HEK293T (cell line): ENCODE results near the gene C19orf47.

Experiments
- CTCF ChIA-PET: fragments of 350-600 bp; formaldehyde crosslinking; extraction: SDS; loops from one replicate; lab custom pipeline; 2021; ENCODE audit warnings: antibody characterized with exemption, inconsistent platforms; lab: Yijun Ruan, JAX
- POLR2A ChIA-PET: fragments of 350-600 bp; formaldehyde crosslinking; extraction: SDS; loops from one replicate; lab custom pipeline; 2020; ENCODE audit warnings: antibody characterized with exemption, inconsistent platforms; lab: Yijun Ruan, JAX
- DNase-seq: peaks from one replicate; pipeline ENCODE4 v3.0.0; 2012; ENCODE audit warnings: mixed read lengths; ENCODE audit errors: extremely low spot score
- ARNT ChIP-seq: fragments of 450-650 bp; IDR thresholded peaks from 2 replicates; pipeline ENCODE4 v1.6.1; 2017; ENCODE audit warnings: mild to moderate bottlenecking
- BHLHE40 ChIP-seq: fragments of 450-650 bp; IDR thresholded peaks from 2 replicates; pipeline ENCODE4 v1.6.1; 2016; ENCODE audit warnings: mild to moderate bottlenecking, moderate library complexity, borderline replicate concordance
- CTBP1 ChIP-seq: fragments of 450-650 bp; IDR thresholded peaks from 2 replicates; pipeline ENCODE4 v1.6.1; 2016; ENCODE audit warnings: borderline replicate concordance
- ELF4 ChIP-seq: fragments of 450-650 bp; IDR thresholded peaks from 2 replicates; pipeline ENCODE4 v1.6.1; 2017; ENCODE audit warnings: antibody characterized with exemption
- FOXA1 ChIP-seq: fragments of 450-650 bp; IDR thresholded peaks from 2 replicates; pipeline ENCODE4 v1.6.1; 2016; ENCODE audit warnings: mild to moderate bottlenecking
- FOXK2 ChIP-seq: fragments of 450-650 bp; IDR thresholded peaks from 2 replicates; pipeline ENCODE4 v1.6.1; 2016; ENCODE audit warnings: mild to moderate bottlenecking
- FOXM1 ChIP-seq: fragments of 450-650 bp; IDR thresholded peaks from 2 replicates; pipeline ENCODE4 v1.6.1; 2017; ENCODE audit warnings: mild to moderate bottlenecking, borderline replicate concordance
- HDGF ChIP-seq: fragments of 450-650 bp; IDR thresholded peaks from 2 replicates; pipeline ENCODE4 v1.6.1; 2017; ENCODE audit warnings: antibody characterized with exemption, borderline replicate concordance
- L3MBTL2 ChIP-seq: fragments of 450-650 bp; conservative IDR thresholded peaks from 2 replicates; pipeline ENCODE4 v1.6.1; 2016; ENCODE audit warnings: mild to moderate bottlenecking
- LEF1 ChIP-seq: fragments of 450-650 bp; IDR thresholded peaks from 2 replicates; pipeline ENCODE4 v1.6.1; 2017; ENCODE audit warnings: mild to moderate bottlenecking, borderline replicate concordance
- NFRKB ChIP-seq: fragments of 450-650 bp; IDR thresholded peaks from 2 replicates; pipeline ENCODE4 v1.6.1; 2016; ENCODE audit warnings: mild to moderate bottlenecking, moderate library complexity
- PKNOX1 ChIP-seq: fragments of 450-650 bp; IDR thresholded peaks from 2 replicates; pipeline ENCODE4 v1.6.1; 2016
- SP1 ChIP-seq: fragments of 450-650 bp; IDR thresholded peaks from 2 replicates; pipeline ENCODE4 v1.6.1; 2017
- SUZ12 ChIP-seq: fragments of 450-650 bp; IDR thresholded peaks from 2 replicates; pipeline ENCODE4 v1.6.1; 2016; ENCODE audit warnings: mild to moderate bottlenecking
- TARDBP ChIP-seq: fragments of 450-650 bp; IDR thresholded peaks from 2 replicates; pipeline ENCODE4 v1.6.1; 2016
- ZNF384 ChIP-seq: fragments of 450-650 bp; IDR thresholded peaks from 2 replicates; pipeline ENCODE4 v1.6.1; 2016

C19orf47 gene

DNA sequence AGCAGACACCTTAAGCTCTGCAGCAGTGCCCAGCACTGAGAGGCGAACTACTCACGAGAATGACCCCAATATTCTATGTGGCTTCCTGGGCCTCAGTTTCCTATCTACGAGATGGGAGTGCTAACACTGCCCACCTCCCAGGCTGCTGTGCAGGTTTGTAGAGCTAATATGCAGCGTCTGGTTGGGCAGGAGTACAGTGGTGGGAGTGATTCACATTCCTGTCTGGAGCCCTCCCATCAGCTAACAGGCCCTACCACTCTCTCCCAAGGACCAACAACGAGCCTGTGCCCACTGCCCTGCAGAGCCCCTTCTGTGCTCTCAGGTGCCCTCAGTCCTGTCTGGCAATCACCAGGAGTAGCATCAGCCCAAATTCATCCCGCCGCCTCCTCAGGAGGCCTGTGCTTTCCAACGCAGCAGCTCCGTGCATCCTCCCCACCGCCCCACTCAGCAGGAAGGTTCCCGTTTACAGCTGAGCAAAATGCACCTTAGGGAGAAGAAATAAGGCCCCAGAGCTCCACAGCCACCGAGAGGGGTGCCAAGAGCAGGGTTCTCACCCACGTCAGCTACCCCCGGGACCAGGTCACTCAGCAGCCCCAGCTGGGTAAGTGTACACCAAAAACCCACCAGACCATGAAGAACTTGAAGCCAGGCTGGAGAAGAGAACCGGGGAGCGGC lies 69.7 kb downstream of the C19orf47 start:
- POLR2A ChIA-PET: no interaction called here
- no peak for DNase-seq
- TF ChIP-seq SUZ12: no peak
- CTCF ChIA-PET: interaction anchor here (0.7 kb wide), 1 partner anchor 27 kb away, joined by 3 read pairs; no protein-coding TSS in a partner anchor

GRCh38 chr19:40277356-40278059 lies 70.7 kb downstream of the C19orf47 start:
- ChIA-PET CTCF (no interaction called here), POLR2A (no interaction called here)
- TF ChIP-seq PKNOX1: no peak
- no peak for TF ChIP-seq BHLHE40
- no peak for TF ChIP-seq ELF4
- no peak for TF ChIP-seq FOXK2
- no peak for TF ChIP-seq CTBP1
- TF ChIP-seq HDGF: no peak
- TF ChIP-seq LEF1: no peak
- no peak for TF ChIP-seq ARNT
- TF ChIP-seq ZNF384: no peak
- DNase-seq: no peak

- ChIA-PET POLR2A (no interaction called here), CTCF (no interaction called here)
- TF ChIP-seq CTBP1 (no peak), NFRKB (no peak), PKNOX1 (no peak)
- DNase-seq: no peak
Measured at GRCh38 chr19:40274585-40275544, 73.3 kb downstream of the C19orf47 start.

GRCh38 chr19:40273469-40274360 lies 74.5 kb downstream of the C19orf47 start:
- ChIA-PET CTCF (no interaction called here), POLR2A (no interaction called here)
- no peak for DNase-seq
- TF ChIP-seq SUZ12 (no peak), HDGF (no peak), NFRKB (no peak), CTBP1 (no peak), PKNOX1 (no peak), ELF4 (no peak), BHLHE40 (no peak), FOXM1 (no peak), LEF1 (no peak), ZNF384 (no peak), SP1 (no peak), FOXK2 (no peak), FOXA1 (no peak), L3MBTL2 (no peak), TARDBP (no peak), ARNT (no peak)

DNA sequence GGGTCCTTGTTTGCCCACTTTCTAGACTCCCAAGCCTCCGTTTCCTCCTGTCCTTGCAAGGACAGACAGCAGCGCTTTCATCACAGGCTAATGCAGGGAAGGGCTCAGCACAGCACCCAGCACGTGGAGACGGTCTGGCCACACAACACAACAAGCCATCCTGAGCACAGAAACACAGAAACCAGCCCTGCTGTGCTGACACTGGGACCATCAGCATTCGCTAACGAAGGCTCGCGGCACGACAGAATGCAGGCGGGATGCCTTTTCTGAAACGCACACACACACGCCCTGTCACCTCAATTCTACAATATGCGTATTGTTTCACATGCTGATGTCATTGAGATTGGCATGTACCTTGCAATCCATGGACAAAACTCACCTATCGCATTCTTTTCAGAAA lies 75.9 kb downstream of the C19orf47 start:
- no peak for TF ChIP-seq PKNOX1
- TF ChIP-seq FOXK2: no peak
- TF ChIP-seq BHLHE40: no peak
- TF ChIP-seq FOXM1: no peak
- no peak for TF ChIP-seq NFRKB
- no peak for TF ChIP-seq ZNF384
- TF ChIP-seq FOXA1: no peak
- no peak for TF ChIP-seq HDGF
- no peak for TF ChIP-seq L3MBTL2
- no peak for TF ChIP-seq SUZ12
- ChIA-PET CTCF (no interaction called here), POLR2A (no interaction called here)
- no peak for DNase-seq
